Measurements from ENCODE around the gene C18orf54.
A peak's percentile ranks its signal among the peaks of the same experiment; 100 is the strongest.
"Not testable (repeated sequence)": the region's sequence is repeated elsewhere in the genome, so short reads cannot be mapped to it uniquely, and the experiment has no call there.

The C18orf54 gene

GRCh38 chr18:54357660-54358494 lies at the start of gene C18orf54, which contains the start of gene STARD6:
TSS of gene C18orf54 (plus strand) at chr18:54357906. CDS start at chr18:54360573, 2,667 bp downstream.
TSS of gene STARD6 (minus strand) at chr18:54357858. CDS start at chr18:54354573, 3,285 bp downstream.
- DNase-seq = peak; percentile 93

- DNase-seq = not testable (repeated sequence)
Observed at GRCh38 chr18:54309564-54309963, 48.1 kb upstream of the C18orf54 start.

- no peak for DNase-seq
Observed at GRCh38 chr18:54316071-54316820, 41.5 kb upstream of the C18orf54 start.

GRCh38 chr18:54323561-54323960 lies 34.1 kb upstream of the C18orf54 start:
- no peak for DNase-seq

- no peak for DNase-seq
Observed at GRCh38 chr18:54323970-54324369, 33.7 kb upstream of the C18orf54 start.

- no peak for DNase-seq
Observed at GRCh38 chr18:54327818-54328217, 29.9 kb upstream of the C18orf54 start.

- no peak for DNase-seq
Observed at GRCh38 chr18:54329787-54330186, 27.9 kb upstream of the C18orf54 start.

- DNase-seq = no peak
Observed at GRCh38 chr18:54330768-54331548, 26.7 kb upstream of the C18orf54 start.

GRCh38 chr18:54335638-54336173 lies 22.0 kb upstream of the C18orf54 start:
- no peak for DNase-seq

GRCh38 chr18:54338230-54338629 lies 19.5 kb upstream of the C18orf54 start:
- no peak for DNase-seq

GRCh38 chr18:54351186-54351585 lies 6.5 kb upstream of the C18orf54 start:
- DNase-seq = no peak

- no peak for DNase-seq
Observed at GRCh38 chr18:54357082-54357659, 535 bp upstream of the C18orf54 start.

- no peak for DNase-seq
Observed at GRCh38 chr18:54358495-54359040, 862 bp downstream of the C18orf54 start.

- no peak for DNase-seq
Observed at GRCh38 chr18:54359233-54359632, 1.5 kb downstream of the C18orf54 start.

- DNase-seq = no peak
Observed at GRCh38 chr18:54360406-54360805, 2.7 kb downstream of the C18orf54 start.

- DNase-seq = no peak
Observed at GRCh38 chr18:54378057-54378456, 20.4 kb downstream of the C18orf54 start.

GRCh38 chr18:54381640-54382039 lies 23.9 kb downstream of the C18orf54 start:
- DNase-seq = no peak

- DNase-seq = no peak
Observed at GRCh38 chr18:54382076-54382475, 24.4 kb downstream of the C18orf54 start.

GRCh38 chr18:54382733-54383252 lies 25.1 kb downstream of the C18orf54 start:
- DNase-seq = no peak

- DNase-seq = no peak
Observed at GRCh38 chr18:54386043-54386442, 28.3 kb downstream of the C18orf54 start.

GRCh38 chr18:54386800-54387495 lies 29.2 kb downstream of the C18orf54 start:
- not testable (repeated sequence) for DNase-seq

All from activated CD8-positive, alpha-beta memory T cell treated with anti-CD3 and anti-CD28 coated beads, Interleukin-2, amount 50 U/mL, for 48 hours (primary cell).